HFF-Myc (cell line): Measurements from ENCODE around the gene IDUA.

ENCODE experiments used
- DNase-seq: peaks from one replicate; pipeline ENCODE4 v3.0.0-alpha.2; 2011; ENCODE audit warnings: low read depth; ENCODE audit errors: extremely low read depth
- H3K4me3 ChIP-seq: replicated peaks from 2 replicates; pipeline ENCODE4 v1.5.1; 2011; ENCODE audit warnings: low read depth, mild to moderate bottlenecking, control low read depth, low read length
- TF ChIP-seq, protein P1 (sequence below): IDR thresholded peaks from 2 replicates; pipeline ENCODE4 v1.5.1; 2012; ENCODE audit warnings: mild to moderate bottlenecking, low read depth, low read length, control low read depth; ENCODE audit errors: missing control alignments

IDUA gene

DNA sequence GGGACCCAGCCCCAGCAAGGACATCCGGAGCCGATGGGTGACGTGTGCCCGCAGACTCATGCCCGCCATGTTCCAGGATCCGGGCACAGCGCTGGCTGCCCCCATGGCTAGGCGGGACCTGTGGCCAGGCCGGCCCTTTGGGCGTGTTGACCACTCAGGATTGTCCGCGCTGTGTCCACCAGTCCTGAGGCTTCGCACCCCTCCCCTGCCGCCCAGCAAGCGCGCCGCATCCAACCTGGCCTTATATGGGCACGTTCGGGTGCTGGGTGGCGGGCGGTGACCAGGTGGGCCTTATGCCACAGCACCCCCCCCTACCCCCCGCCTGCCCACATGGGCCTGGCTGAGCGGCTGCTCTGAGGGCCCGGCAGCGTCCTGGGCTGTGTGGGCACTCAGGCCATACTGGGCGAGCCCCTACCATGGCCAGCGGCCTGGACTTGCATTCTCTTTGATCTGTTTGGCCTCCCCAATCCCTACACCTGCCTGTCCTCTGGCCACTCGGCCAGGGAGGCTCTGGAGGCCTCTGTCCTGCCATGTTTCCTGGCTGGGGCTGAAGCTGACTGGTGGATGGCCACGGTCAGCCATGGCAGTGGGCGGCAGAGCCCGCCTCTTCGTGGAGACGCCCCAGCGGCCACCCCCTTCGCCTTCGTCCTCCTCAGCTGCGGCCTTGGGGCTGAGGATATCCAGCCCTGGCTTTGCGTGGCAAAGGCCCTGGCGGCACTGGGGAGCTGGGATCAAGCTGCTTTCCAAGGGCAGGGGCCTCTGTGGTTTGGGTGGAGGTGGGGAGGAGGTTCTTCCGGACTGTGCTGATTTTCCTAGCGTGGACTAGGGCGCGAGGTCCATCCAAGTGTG, 26.6 kb downstream of the IDUA start:
- H3K4me3 ChIP-seq = no peak overlapping the region
- TF ChIP-seq, protein P1, sequence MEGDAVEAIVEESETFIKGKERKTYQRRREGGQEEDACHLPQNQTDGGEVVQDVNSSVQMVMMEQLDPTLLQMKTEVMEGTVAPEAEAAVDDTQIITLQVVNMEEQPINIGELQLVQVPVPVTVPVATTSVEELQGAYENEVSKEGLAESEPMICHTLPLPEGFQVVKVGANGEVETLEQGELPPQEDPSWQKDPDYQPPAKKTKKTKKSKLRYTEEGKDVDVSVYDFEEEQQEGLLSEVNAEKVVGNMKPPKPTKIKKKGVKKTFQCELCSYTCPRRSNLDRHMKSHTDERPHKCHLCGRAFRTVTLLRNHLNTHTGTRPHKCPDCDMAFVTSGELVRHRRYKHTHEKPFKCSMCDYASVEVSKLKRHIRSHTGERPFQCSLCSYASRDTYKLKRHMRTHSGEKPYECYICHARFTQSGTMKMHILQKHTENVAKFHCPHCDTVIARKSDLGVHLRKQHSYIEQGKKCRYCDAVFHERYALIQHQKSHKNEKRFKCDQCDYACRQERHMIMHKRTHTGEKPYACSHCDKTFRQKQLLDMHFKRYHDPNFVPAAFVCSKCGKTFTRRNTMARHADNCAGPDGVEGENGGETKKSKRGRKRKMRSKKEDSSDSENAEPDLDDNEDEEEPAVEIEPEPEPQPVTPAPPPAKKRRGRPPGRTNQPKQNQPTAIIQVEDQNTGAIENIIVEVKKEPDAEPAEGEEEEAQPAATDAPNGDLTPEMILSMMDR = no peak
- no peak for DNase-seq

DNA sequence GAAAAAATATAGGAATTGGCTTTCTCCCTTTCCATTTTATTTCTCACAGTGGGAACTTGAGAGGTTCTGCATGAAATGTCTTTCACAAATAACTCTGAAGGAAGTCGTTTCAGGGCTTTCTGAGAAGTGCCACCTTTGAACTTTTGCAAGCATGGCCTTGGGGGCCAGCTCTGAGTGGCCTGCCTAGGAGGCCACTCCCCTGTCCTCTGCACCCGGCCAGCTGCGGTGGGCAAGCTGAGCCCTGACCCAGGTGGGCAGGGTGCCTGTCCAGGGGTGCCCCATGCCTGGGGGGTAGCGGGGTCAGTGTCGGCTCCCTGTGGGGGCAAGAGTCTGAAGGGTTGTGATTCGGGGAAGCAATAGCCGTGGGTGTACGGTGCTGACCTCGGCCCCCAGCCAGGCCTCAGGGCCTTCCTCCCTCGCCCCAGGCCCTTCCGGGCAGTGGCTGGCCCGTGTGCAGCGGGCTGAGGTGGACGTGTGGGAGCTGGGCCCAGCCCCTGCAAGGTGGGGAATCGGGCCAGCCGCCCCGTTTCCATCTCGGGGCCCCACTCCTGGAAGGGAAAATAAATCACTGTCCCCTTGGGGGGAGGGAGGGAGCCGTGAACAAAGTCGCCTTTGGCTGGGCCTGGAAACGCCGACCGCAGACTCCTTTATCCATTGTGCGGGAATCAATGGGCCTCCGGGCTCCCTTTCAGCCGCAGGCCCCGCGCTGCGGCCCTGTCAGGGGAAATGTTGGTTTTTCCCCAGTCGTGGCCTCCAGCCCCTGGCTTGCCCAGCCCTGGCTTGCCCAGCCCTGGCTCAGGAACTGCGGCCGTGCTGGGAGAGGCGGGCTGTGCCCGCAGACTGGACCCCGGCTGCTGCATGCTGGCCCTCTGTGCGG, 27.7 kb downstream of the IDUA start:
- no peak for DNase-seq
- H3K4me3 ChIP-seq = no peak overlapping the region
- TF ChIP-seq, protein P1 = no peak

DNA sequence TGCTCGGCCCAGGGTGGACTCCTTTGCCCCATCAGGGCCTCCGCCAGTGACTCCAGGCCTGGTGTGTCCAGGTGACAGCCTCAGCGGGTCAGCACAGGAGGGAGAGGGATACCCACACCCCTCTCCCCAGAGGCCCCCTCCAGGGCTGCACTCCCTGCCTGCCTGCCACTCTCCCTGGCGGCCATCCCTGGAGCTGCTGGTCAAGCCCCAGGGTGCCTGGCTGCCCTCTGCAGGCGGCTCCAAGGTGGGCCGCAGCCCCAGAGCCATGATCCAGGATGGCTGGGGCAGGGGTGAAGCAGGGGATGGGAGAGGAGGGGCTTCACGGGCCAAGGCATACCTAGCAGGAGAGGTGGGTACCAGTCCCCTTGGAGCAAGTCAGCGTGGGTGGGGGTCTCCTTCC, 28.3 kb downstream of the IDUA start:
- H3K4me3 ChIP-seq = no peak overlapping the region
- no peak for DNase-seq
- TF ChIP-seq, protein P1 = no peak

DNA sequence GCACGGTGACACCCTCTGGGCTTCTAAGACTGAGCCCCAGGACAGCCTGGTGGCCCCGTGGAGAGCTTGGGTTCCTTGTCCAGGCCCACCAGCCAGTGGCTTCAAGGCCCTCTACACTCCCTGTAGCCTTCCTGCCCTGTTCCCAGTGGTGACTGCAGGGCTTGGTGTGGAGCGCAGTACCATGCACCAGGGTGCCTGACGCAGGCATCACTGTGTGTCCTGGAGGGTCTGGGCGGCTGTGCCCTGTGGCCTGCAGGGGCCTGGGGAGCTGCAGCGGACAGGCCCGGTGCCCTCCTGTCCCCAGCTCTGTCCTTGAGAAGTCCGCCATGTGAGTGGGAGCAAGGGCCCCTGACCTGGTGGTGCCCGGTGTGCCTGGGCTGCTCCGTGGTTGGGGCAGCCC, 28.9 kb downstream of the IDUA start:
- no peak for DNase-seq
- H3K4me3 ChIP-seq = no peak overlapping the region
- TF ChIP-seq, protein P1 = no peak

DNA sequence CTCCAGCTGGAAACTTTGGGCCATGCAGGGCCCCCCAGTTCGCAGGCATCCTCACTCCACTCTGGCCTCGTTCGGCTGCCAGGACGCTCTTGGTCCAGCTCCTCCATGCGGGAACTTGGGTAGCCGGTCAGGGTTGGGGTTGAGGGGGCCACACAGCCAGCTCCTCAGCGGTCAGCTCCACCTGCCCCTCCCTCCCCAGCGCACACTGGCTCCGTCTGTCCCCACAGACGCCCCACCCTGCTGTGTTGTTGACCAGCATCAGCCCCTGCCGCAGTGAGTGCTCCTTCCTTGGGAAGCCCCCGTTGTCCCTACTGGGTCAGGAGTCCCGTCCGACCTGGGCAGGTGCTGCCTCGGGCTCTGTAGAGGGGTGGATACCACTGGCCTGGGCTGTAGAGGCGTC, 30.4 kb downstream of the IDUA start:
- H3K4me3 ChIP-seq = no peak overlapping the region
- DNase-seq = no peak
- TF ChIP-seq, protein P1 = no peak

DNA sequence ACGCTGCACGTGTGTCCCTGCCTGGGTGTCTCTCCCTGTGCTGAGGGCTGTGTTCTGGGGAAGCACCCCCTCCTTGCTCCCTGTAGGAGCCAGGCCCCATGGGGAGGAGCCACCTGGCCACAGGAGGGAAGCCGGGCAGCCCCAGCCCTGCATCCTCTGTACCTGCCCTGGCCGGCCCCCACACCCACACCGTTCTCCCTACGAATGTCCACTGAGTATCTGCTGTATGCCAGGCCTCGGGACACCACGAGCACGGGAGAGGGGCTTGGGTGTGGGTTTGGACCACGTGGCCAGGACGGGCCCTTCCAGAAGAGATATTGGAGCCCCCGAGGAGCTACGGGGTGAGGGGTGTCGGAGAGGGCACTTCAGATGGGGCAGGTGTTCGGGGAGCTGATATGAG, 30.9 kb downstream of the IDUA start:
- DNase-seq = no peak

More for the DNA sequence above, 30.9 kb downstream of the IDUA start:
- H3K4me3 ChIP-seq = no peak overlapping the region
- TF ChIP-seq, protein P1 = no peak
